Measurements from ENCODE around the gene RANBP3. TPM values are rescaled to one million over a fixed set of nuclear protein-coding genes. Genes with fewer than 3 reads are reported as not detected.

The RANBP3 gene
- total RNA-seq, 3 donors from 2014 or later (not counting 1 experiment from before 2014, with no cell fraction given): 73.9 to 95.2 (median 89.7) TPM

- Histone ChIP-seq H3K4me3 (ENCODE audit: low read length) (no peak overlapping the region), H3K4me1 (ENCODE audit: control insufficient read depth, insufficient read depth, low read length) (peaks cover 6% of the 10 kb centered on the region), H3K27me3 (ENCODE audit: control insufficient read depth, insufficient read depth, low read length) (no peaks in the 10 kb centered on the region), H3K36me3 (ENCODE audit: control insufficient read depth, insufficient read depth, low read length) (no peaks in the 10 kb centered on the region), H3K27ac (ENCODE audit: low read length) (no peak overlapping the region), H3K9me3 (ENCODE audit: control insufficient read depth, insufficient read depth, low read length) (no peaks in the 10 kb centered on the region)
- ATAC-seq (no peak), DNase-seq (no peak)
- no peaks in the 10 kb centered on the region for H3K9me3 Mint-ChIP-seq
- H3K4me1 Mint-ChIP-seq: peaks cover 11 to 15% of the 10 kb centered on the region in 2 donors
- intact Hi-C loops (cut with micrococcal nuclease): loop anchor here (10.0 kb wide), 1 partner anchor 140 kb away; no protein-coding TSS in a partner anchor
- H3K36me3 Mint-ChIP-seq: no peaks in the 10 kb centered on the region
- no peak overlapping the region for H3K4me3 Mint-ChIP-seq
- 95% methylated on average over 11 of the region's 12 CpGs for WGBS (ENCODE audit: insufficient coverage)
- no peak overlapping the region for H3K27ac Mint-ChIP-seq
- H3K27me3 Mint-ChIP-seq (ENCODE audit: low read depth in 2 of 2): peaks cover 0 to 7% of the 10 kb centered on the region in 2 donors
- no peak for TF ChIP-seq CTCF (IDR thresholded peaks at IDR 0.05)
Measured at GRCh38 chr19:5985098-5985783, 7.3 kb upstream of the RANBP3 start.

- Histone ChIP-seq H3K36me3 (ENCODE audit: control insufficient read depth, insufficient read depth, low read length) (no peaks in the 10 kb centered on the region), H3K27ac (ENCODE audit: low read length) (no peak overlapping the region), H3K4me1 (ENCODE audit: control insufficient read depth, insufficient read depth, low read length) (peaks cover 6% of the 10 kb centered on the region), H3K27me3 (ENCODE audit: control insufficient read depth, insufficient read depth, low read length) (no peaks in the 10 kb centered on the region), H3K9me3 (ENCODE audit: control insufficient read depth, insufficient read depth, low read length) (no peaks in the 10 kb centered on the region), H3K4me3 (ENCODE audit: low read length) (no peak overlapping the region)
- TF ChIP-seq CTCF (IDR thresholded peaks at IDR 0.05): no peak
- Mint-ChIP-seq H3K27ac (no peak overlapping the region), H3K27me3 (ENCODE audit: low read depth in 2 of 2) (peaks cover 0 to 4% of the 10 kb centered on the region in 2 donors), H3K36me3 (no peaks in the 10 kb centered on the region), H3K9me3 (no peaks in the 10 kb centered on the region), H3K4me3 (no peak overlapping the region), H3K4me1 (peaks cover 15 to 17% of the 10 kb centered on the region in 2 donors)
- ATAC-seq (no peak), DNase-seq (no peak)
- intact Hi-C loops (cut with micrococcal nuclease): loop anchor here (10.0 kb wide), 1 partner anchor 140 kb away; no protein-coding TSS in a partner anchor
- 67% methylated on average over 4 of the region's 4 CpGs for WGBS (ENCODE audit: insufficient coverage)
Measured at GRCh38 chr19:5984600-5984999, 6.7 kb upstream of the RANBP3 start.

GRCh38 chr19:5983367-5983955, 5.5 kb upstream of the RANBP3 start:
- 66% methylated on average over 14 of the region's 14 CpGs for WGBS (ENCODE audit: insufficient coverage)
- H3K27ac ChIP-seq (ENCODE audit: low read length): no peak overlapping the region
- ATAC-seq: no peak

More at GRCh38 chr19:5983367-5983955, 5.5 kb upstream of the RANBP3 start:
- DNase-seq: no peak
- H3K27me3 Mint-ChIP-seq (ENCODE audit: low read depth in 2 of 2): no peaks in the 10 kb centered on the region
- H3K9me3 Mint-ChIP-seq: no peaks in the 10 kb centered on the region
- H3K4me3 Mint-ChIP-seq: no peak overlapping the region
- H3K4me1 Mint-ChIP-seq: peaks cover 20 to 23% of the 10 kb centered on the region in 2 donors
- H3K4me3 ChIP-seq (ENCODE audit: low read length): no peak overlapping the region
- intact Hi-C loops (cut with micrococcal nuclease): loop anchor here (10.0 kb wide), 1 partner anchor 141 kb away; no protein-coding TSS in a partner anchor
- H3K27me3 ChIP-seq (ENCODE audit: control insufficient read depth, insufficient read depth, low read length): no peaks in the 10 kb centered on the region
- H3K4me1 ChIP-seq (ENCODE audit: control insufficient read depth, insufficient read depth, low read length): peaks cover 14% of the 10 kb centered on the region
- no peak overlapping the region for H3K27ac Mint-ChIP-seq
- H3K9me3 ChIP-seq (ENCODE audit: control insufficient read depth, insufficient read depth, low read length): no peaks in the 10 kb centered on the region
- TF ChIP-seq CTCF (IDR thresholded peaks at IDR 0.05): no peak
- no peaks in the 10 kb centered on the region for H3K36me3 ChIP-seq (ENCODE audit: control insufficient read depth, insufficient read depth, low read length)
- no peaks in the 10 kb centered on the region for H3K36me3 Mint-ChIP-seq

All from natural killer cell (primary cell).